Testis (tissue), 3 donors: ENCODE results near the gene PDE6D. TPM values are rescaled to one million over a fixed set of nuclear protein-coding genes. Genes with fewer than 3 reads are reported as not detected.

Source experiments
- DNase-seq: peaks from one replicate; pipeline ENCODE4 v3.0.0-alpha.2; 2019
- H3K27ac ChIP-seq, 2 donors: fragments of 200-600 bp; sonication (generic); one replicate each; pipeline ENCODE4 v1.5.1; 2019
- H3K27me3 ChIP-seq: fragments of 200-600 bp; sonication (generic); one replicate; pipeline ENCODE4 v1.5.1; 2019
- H3K36me3 ChIP-seq: fragments of 200-600 bp; sonication (generic); one replicate; pipeline ENCODE4 v1.5.1; 2017; ENCODE audit warnings: low read depth; ENCODE audit errors: missing control alignments
- H3K4me1 ChIP-seq: fragments of 200-600 bp; sonication (generic); one replicate; pipeline ENCODE4 v1.5.1; 2019
- H3K4me3 ChIP-seq, 2 donors: fragments of 200-600 bp; sonication (generic); one replicate each; pipeline ENCODE4 v1.5.1; 2017 to 2019
- H3K9me3 ChIP-seq: fragments of 200-600 bp; sonication (generic); one replicate; pipeline ENCODE4 v1.5.1; 2017
- CTCF ChIP-seq, 3 experiments: fragments of 450-650 bp in 2 of 3; fragments of 200-600 bp in 1 of 3; sonication (generic) in 1 of 3; IDR thresholded peaks; one replicate each; pipeline ENCODE4 v1.5.1; 2016 to 2019; ENCODE audit warnings: antibody characterized with exemption in 3 of 3, mild to moderate bottlenecking in 2 of 3, moderate library complexity in 1 of 3
- POLR2A ChIP-seq: fragments of 450-650 bp; IDR thresholded peaks from one replicate; pipeline ENCODE4 v1.6.1; 2017; ENCODE audit warnings: antibody characterized with exemption, mild to moderate bottlenecking, moderate library complexity
- WGBS, 2 donors: methylation state at CpG; one replicate each; pipeline ENCODE4 v1.1.5; 2018; 5-methylcytosine and 5-hydroxymethylcytosine counted together
- intact Hi-C: fragments of 100-400 bp; cut with DNase I; formaldehyde crosslinking; loops from one replicate; pipeline ENCODE4 v1.15.1; 2023; ENCODE audit warnings: low total_unique reads
- polyA plus RNA-seq: library from polyadenylated mRNA; stranded (reverse); fragments of 350-450 nt; fragmentation: Illumina TruSeq; extraction: RNeasy Lipid Tissue Mini Kit (QIAGEN cat#74804); gene quantifications from one replicate; pipeline ENCODE4 v1.2.3, GENCODE V29; 2014; ENCODE audit warnings: low read depth, low replicate concordance; ENCODE audit not compliant: insufficient read depth
- total RNA-seq, 2 donors: library from RNA; depleted of rRNA; stranded (reverse); fragments of >200 nt; gene quantifications; one replicate each; pipeline ENCODE4 v1.2.3, GENCODE V29; 2016

The PDE6D gene
- total and polyA plus RNA-seq, 3 donors from 2014 or later: 39.9 to 102 (median 66.5) TPM

- TF ChIP-seq CTCF (IDR thresholded peaks at IDR 0.05) (no peak), POLR2A (no peak)
- 77 to 81% methylated on average over 8 of the region's 8 CpGs for WGBS, 2 donors
- Histone ChIP-seq H3K36me3 (no peaks in the 10 kb centered on the region), H3K4me3 (no peak overlapping the region), H3K27ac (no peak overlapping the region), H3K9me3 (no peaks in the 10 kb centered on the region), H3K27me3 (no peaks in the 10 kb centered on the region), H3K4me1 (no peaks in the 10 kb centered on the region)
- intact Hi-C loops: no loop called here
- no peak for DNase-seq
Measured at GRCh38 chr2:231720987-231721966, 59.8 kb downstream of the PDE6D start.

- Histone ChIP-seq H3K36me3 (no peaks in the 10 kb centered on the region), H3K27me3 (no peaks in the 10 kb centered on the region), H3K27ac (no peak overlapping the region), H3K9me3 (no peaks in the 10 kb centered on the region), H3K4me1 (no peaks in the 10 kb centered on the region), H3K4me3 (no peak overlapping the region)
- no peak for TF ChIP-seq CTCF (IDR thresholded peaks at IDR 0.05)
- TF ChIP-seq POLR2A: no peak
- intact Hi-C loops: no loop called here
- WGBS, 2 donors: 84 to 85% methylated on average over 7 of the region's 7 CpGs
- no peak for DNase-seq
Measured at GRCh38 chr2:231720292-231720986, 60.6 kb downstream of the PDE6D start.

- no peak for DNase-seq
- Histone ChIP-seq H3K36me3 (no peaks in the 10 kb centered on the region), H3K9me3 (no peaks in the 10 kb centered on the region), H3K27ac (no peak overlapping the region), H3K27me3 (no peaks in the 10 kb centered on the region), H3K4me3 (no peak overlapping the region), H3K4me1 (peaks cover 5% of the 10 kb centered on the region)
- intact Hi-C loops: no loop called here
- TF ChIP-seq POLR2A (no peak), CTCF (IDR thresholded peaks at IDR 0.05) (no peak)
- 60 to 69% methylated on average over 6 of the region's 6 CpGs for whole genome bisulfite sequencing, 2 donors
Measured at GRCh38 chr2:231718799-231719198, 62.3 kb downstream of the PDE6D start.

GRCh38 chr2:231717281-231718171 lies 63.6 kb downstream of the PDE6D start:
- Histone ChIP-seq H3K36me3 (no peaks in the 10 kb centered on the region), H3K27me3 (no peaks in the 10 kb centered on the region), H3K9me3 (no peaks in the 10 kb centered on the region), H3K4me3 (peak overlapping the region in 1 of 2 donors; percentile 41), H3K4me1 (peaks cover 10% of the 10 kb centered on the region), H3K27ac (no peak overlapping the region)
- DNase-seq: peak; percentile 76
- TF ChIP-seq POLR2A: no peak
- no peak for TF ChIP-seq CTCF (IDR thresholded peaks at IDR 0.05)
- 62 to 76% methylated on average over 13 of the region's 13 CpGs for WGBS, 2 donors
- intact Hi-C loops: no loop called here
